ENCODE results near the gene GREB1.

GREB1 gene

DNA sequence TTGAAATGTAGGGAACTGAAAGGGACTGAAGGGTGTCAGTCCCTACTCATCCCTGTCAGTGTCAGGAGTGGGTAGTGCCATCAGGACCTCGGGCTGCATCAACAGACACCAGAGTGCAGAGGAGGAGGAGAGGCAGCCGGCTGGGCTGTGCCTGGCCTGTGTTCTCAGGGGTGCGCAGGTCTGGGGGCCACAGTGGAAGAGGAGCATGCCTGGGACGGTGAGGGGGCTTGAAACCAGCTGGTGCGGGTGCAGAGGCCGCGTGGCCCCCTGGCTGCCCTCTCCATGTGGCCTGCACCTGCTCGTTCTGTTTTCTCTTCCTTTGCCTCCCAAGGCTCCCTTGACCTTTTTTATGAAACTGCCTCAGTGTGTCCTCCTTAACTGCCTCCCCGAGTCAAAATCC lies 94.8 kb downstream of the GREB1 start:
- no peak overlapping the region for H3K9ac ChIP-seq (ENCODE audit: low read depth, low read length)
- H3K27me3 ChIP-seq (ENCODE audit: insufficient read depth, low read length): no peaks in the 10 kb centered on the region
- H3K9me3 ChIP-seq (ENCODE audit: insufficient read depth, low read depth, low read length): no peaks in the 10 kb centered on the region
- H3K36me3 ChIP-seq (ENCODE audit: insufficient read depth, low read depth, low read length): peaks cover 64% of the 10 kb centered on the region
- H3K4me3 ChIP-seq (ENCODE audit: low read length): no peak overlapping the region
- H3K4me1 ChIP-seq (ENCODE audit: insufficient read depth, low read length): no peaks in the 10 kb centered on the region
- no peak overlapping the region for H3K27ac ChIP-seq (ENCODE audit: low read length)

DNA sequence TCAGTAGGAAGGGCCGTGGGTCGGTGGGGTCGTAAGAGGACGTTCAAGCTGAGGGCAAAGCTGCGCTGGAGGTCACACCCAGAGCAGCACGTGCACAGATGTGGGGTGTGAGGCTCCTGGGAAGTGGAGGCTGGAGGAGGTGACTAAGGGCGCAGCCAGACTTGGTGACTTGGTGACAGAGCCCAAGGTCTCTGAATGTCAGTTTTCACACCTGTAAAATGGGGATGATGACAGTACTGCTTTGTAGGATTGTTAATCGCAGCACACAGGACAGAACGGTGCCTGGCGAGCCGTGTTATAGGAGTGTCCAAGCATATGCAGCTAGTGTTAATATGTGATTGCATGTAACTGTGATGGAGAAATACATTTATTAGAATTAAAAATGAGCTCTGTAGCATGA lies 95.4 kb downstream of the GREB1 start:
- Histone ChIP-seq H3K9ac (ENCODE audit: low read depth, low read length) (no peak overlapping the region), H3K4me1 (ENCODE audit: insufficient read depth, low read length) (no peaks in the 10 kb centered on the region), H3K27ac (ENCODE audit: low read length) (no peak overlapping the region), H3K27me3 (ENCODE audit: insufficient read depth, low read length) (no peaks in the 10 kb centered on the region), H3K36me3 (ENCODE audit: insufficient read depth, low read depth, low read length) (peaks cover 67% of the 10 kb centered on the region), H3K4me3 (ENCODE audit: low read length) (no peak overlapping the region), H3K9me3 (ENCODE audit: insufficient read depth, low read depth, low read length) (no peaks in the 10 kb centered on the region)

DNA sequence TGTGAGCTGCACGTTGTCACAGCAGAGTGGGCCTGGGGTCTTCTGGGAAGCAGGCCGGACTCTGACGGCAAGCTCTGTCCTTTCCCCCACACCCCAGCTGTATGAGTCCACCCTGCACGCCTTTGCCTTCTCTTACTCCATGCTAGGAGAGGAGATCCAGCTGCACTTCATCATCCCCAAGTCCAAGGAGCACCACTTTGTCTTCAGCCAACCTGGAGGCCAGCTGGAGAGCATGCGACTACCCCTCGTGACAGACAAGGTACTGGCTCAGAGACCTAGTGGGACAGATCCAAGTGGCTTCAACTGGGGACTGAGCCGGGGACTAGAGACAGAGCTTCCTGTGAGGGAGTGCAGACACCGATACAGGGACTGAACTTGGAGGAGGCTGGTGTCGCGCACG lies 96.0 kb downstream of the GREB1 start:
- Histone ChIP-seq H3K27ac (ENCODE audit: low read length) (no peak overlapping the region), H3K36me3 (ENCODE audit: insufficient read depth, low read depth, low read length) (peaks cover 69% of the 10 kb centered on the region)

DNA sequence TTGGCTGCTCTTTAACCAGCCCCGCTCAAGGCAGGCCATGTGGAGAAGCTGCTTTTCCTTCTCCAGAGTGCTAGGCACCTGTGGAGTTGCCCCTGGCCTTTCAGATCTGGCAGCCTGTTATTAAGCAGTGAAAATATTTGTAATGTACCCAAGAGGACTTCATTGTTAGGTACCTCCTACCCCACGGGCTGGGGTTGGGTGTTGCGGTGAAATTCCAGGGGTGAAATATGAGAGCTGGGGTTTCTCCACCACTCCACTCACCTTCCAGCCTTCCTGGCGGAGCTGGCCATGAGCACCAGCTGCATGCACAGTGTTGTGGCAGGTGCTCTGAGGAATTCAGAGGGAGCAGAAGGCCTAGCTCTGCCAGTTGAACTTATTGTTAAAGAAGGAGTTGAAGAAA lies 97.0 kb downstream of the GREB1 start:
- Histone ChIP-seq H3K9me3 (ENCODE audit: insufficient read depth, low read depth, low read length) (no peaks in the 10 kb centered on the region), H3K27ac (ENCODE audit: low read length) (no peak overlapping the region), H3K9ac (ENCODE audit: low read depth, low read length) (no peak overlapping the region), H3K36me3 (ENCODE audit: insufficient read depth, low read depth, low read length) (peaks cover 63% of the 10 kb centered on the region), H3K27me3 (ENCODE audit: insufficient read depth, low read length) (no peaks in the 10 kb centered on the region), H3K4me3 (ENCODE audit: low read length) (no peak overlapping the region), H3K4me1 (ENCODE audit: insufficient read depth, low read length) (no peaks in the 10 kb centered on the region)

More for the DNA sequence above, 96.0 kb downstream of the GREB1 start:
- H3K4me3 ChIP-seq (ENCODE audit: low read length): no peak overlapping the region
- H3K27me3 ChIP-seq (ENCODE audit: insufficient read depth, low read length): no peaks in the 10 kb centered on the region
- H3K4me1 ChIP-seq (ENCODE audit: insufficient read depth, low read length): no peaks in the 10 kb centered on the region
- H3K9ac ChIP-seq (ENCODE audit: low read depth, low read length): no peak overlapping the region
- H3K9me3 ChIP-seq (ENCODE audit: insufficient read depth, low read depth, low read length): no peaks in the 10 kb centered on the region

DNA sequence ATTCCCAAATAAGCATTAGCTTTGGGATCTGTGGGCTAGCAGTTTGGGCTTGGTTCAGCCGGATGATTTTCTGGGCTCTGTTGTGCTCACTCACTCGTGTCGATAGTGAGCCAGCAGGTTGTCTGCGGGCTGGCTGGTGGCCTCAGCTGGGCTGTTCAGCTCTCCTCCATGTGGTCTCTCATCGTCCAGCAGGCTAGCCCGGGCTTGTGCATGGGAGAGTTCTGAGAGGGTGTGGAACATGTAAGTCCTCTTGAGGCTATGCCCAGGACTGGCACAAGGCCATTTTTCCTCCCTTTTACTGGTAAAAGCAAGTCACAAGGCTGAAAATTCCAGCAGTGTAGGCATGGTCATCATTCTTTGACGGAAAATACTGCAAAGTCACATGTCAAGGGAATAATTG lies 97.6 kb downstream of the GREB1 start:
- H3K9ac ChIP-seq (ENCODE audit: low read depth, low read length): no peak overlapping the region; the same call in 1 of the 2 replicates
- H3K27ac ChIP-seq (ENCODE audit: low read length): no peak overlapping the region
- H3K4me3 ChIP-seq (ENCODE audit: low read length): no peak overlapping the region
- H3K4me1 ChIP-seq (ENCODE audit: insufficient read depth, low read length): no peaks in the 10 kb centered on the region
- H3K36me3 ChIP-seq (ENCODE audit: insufficient read depth, low read depth, low read length): peaks cover 57% of the 10 kb centered on the region
- H3K27me3 ChIP-seq (ENCODE audit: insufficient read depth, low read length): no peaks in the 10 kb centered on the region
- H3K9me3 ChIP-seq (ENCODE audit: insufficient read depth, low read depth, low read length): no peaks in the 10 kb centered on the region

DNA sequence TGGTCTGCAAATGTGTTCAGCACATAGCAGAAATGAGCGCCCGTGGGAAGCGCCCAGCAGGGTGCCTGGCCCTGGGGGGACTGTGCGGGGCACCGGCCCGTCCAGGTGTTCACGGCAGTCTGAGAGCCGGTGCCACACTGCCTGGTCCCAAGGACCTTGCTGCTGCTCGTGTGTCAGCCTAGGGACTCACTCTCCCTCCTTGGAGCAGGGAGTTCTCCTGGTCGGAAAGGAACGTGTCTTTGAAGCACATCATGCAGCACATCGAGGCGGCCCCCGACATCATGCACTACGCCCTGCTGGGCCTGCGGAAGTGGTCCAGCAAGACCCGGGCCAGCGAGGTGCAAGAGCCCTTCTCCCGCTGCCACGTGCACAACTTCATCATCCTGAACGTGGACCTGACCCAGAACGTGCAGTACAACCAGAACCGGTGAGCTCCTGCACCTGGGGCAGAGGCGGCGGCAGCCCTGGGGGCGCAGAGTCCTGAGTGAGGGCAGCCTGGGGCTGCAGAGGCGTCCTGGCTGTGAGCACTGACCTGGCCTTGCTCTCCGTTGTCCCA lies 100.2 kb downstream of the GREB1 start:
- H3K36me3 ChIP-seq (ENCODE audit: insufficient read depth, low read depth, low read length): peaks cover 55% of the 10 kb centered on the region
- no peak overlapping the region for H3K4me3 ChIP-seq (ENCODE audit: low read length)
- H3K27ac ChIP-seq (ENCODE audit: low read length): no peak overlapping the region
- no peaks in the 10 kb centered on the region for H3K9me3 ChIP-seq (ENCODE audit: insufficient read depth, low read depth, low read length)
- no peaks in the 10 kb centered on the region for H3K4me1 ChIP-seq (ENCODE audit: insufficient read depth, low read length)
- no peaks in the 10 kb centered on the region for H3K27me3 ChIP-seq (ENCODE audit: insufficient read depth, low read length)
- no peak overlapping the region for H3K9ac ChIP-seq (ENCODE audit: low read depth, low read length)

DNA sequence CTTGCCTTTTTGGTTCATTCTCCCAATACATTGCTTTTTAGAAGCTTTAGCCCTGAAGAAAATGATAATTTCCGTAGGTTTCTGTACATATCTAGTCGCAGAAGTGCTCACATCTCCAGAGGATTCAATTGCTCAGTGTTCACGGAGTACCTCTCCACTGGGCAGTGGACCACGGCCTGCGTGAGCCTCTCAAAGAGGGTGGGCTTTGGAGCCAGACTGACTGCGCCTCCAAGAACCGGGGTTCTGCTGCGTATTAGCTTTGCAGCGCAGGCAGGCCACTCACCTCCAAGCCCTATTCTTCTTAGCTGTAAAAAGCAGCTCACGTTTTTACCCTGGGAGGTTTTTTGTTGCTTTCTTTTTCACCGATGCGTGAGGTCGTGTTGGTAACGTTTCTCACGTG lies 100.7 kb downstream of the GREB1 start:
- Histone ChIP-seq H3K4me3 (ENCODE audit: low read length) (no peak overlapping the region), H3K9me3 (ENCODE audit: insufficient read depth, low read depth, low read length) (no peaks in the 10 kb centered on the region), H3K27me3 (ENCODE audit: insufficient read depth, low read length) (no peaks in the 10 kb centered on the region), H3K4me1 (ENCODE audit: insufficient read depth, low read length) (no peaks in the 10 kb centered on the region), H3K36me3 (ENCODE audit: insufficient read depth, low read depth, low read length) (peaks cover 59% of the 10 kb centered on the region), H3K9ac (ENCODE audit: low read depth, low read length) (no peak overlapping the region), H3K27ac (ENCODE audit: low read length) (no peak overlapping the region)

DNA sequence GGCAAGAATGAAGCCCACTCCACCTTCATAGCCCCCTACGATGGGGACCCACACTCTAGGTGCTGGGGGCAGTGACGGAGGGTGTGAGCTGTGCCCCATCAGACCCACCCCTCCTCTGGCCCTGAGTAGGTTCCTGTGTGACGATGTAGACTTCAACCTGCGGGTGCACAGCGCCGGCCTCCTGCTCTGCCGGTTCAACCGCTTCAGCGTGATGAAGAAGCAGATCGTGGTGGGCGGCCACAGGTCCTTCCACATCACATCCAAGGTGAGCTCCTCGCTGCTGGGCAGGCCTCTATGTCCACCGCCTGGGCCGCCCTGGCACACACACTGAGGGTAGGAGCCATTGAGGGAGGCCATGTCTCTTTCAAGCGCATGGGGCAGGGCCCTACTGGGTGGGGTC lies 101.3 kb downstream of the GREB1 start:
- no peak overlapping the region for H3K9ac ChIP-seq (ENCODE audit: low read depth, low read length)
- H3K27ac ChIP-seq (ENCODE audit: low read length): no peak overlapping the region
- no peak overlapping the region for H3K4me3 ChIP-seq (ENCODE audit: low read length)
- no peaks in the 10 kb centered on the region for H3K9me3 ChIP-seq (ENCODE audit: insufficient read depth, low read depth, low read length)
- no peaks in the 10 kb centered on the region for H3K4me1 ChIP-seq (ENCODE audit: insufficient read depth, low read length)
- peaks cover 53% of the 10 kb centered on the region for H3K36me3 ChIP-seq (ENCODE audit: insufficient read depth, low read depth, low read length)
- no peaks in the 10 kb centered on the region for H3K27me3 ChIP-seq (ENCODE audit: insufficient read depth, low read length)

DNA sequence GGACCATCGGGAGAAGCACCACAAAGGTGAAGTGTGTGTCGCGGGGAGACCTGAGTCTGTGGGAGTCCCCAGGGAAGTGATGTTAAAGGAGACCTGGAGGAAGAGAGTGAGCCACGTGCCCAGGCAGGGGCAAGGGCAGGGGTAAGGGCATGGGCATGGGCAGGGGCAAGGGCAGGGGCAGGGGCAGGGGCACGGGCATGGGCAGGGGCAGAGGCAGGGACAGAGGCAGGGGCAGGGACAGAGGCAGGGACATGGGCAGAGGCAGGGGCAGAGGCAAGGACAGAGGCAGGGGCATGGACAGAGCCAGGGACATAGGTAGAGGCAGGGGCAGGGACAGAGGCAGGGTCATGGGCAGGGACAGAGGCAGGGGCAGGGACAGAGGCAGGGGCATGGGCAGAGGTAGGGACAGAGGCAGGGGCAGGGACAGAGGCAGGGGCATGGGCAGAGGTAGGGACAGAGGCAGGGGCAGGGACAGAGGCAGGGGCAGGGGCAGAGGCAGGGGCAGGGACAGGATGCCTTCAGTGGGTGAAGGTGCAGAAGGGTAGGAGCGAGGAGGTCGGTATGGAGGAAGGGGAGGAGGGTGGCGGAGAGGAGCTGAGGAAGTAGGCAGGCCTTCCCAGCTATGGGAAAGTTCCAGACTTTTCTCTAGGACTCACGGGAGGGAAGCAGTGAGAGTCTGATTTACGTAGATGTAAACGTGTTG lies 102.9 kb downstream of the GREB1 start:
- Histone ChIP-seq H3K9me3 (ENCODE audit: insufficient read depth, low read depth, low read length) (no peaks in the 10 kb centered on the region), H3K36me3 (ENCODE audit: insufficient read depth, low read depth, low read length) (peaks cover 56% of the 10 kb centered on the region), H3K27me3 (ENCODE audit: insufficient read depth, low read length) (no peaks in the 10 kb centered on the region), H3K27ac (ENCODE audit: low read length) (no peak overlapping the region), H3K4me3 (ENCODE audit: low read length) (no peak overlapping the region), H3K4me1 (ENCODE audit: insufficient read depth, low read length) (no peaks in the 10 kb centered on the region), H3K9ac (ENCODE audit: low read depth, low read length) (no peak overlapping the region)

DNA sequence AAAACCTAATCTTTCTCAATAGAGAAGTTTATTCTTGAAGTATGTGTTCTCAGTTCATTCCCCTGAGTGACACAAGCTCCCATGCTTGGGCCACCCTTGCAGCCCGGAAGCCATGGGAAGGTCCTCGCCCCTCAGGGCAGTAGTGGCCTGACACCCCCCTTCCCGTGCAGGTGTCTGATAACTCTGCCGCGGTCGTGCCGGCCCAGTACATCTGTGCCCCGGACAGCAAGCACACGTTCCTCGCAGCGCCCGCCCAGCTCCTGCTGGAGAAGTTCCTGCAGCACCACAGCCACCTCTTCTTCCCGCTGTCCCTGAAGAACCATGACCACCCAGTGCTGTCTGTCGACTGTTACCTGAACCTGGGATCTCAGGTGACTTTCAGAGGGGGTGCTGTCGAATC lies 103.7 kb downstream of the GREB1 start:
- Histone ChIP-seq H3K27ac (ENCODE audit: low read length) (no peak overlapping the region), H3K4me1 (ENCODE audit: insufficient read depth, low read length) (no peaks in the 10 kb centered on the region), H3K4me3 (ENCODE audit: low read length) (no peak overlapping the region), H3K9ac (ENCODE audit: low read depth, low read length) (no peak overlapping the region), H3K9me3 (ENCODE audit: insufficient read depth, low read depth, low read length) (no peaks in the 10 kb centered on the region), H3K36me3 (ENCODE audit: insufficient read depth, low read depth, low read length) (peaks cover 48% of the 10 kb centered on the region), H3K27me3 (ENCODE audit: insufficient read depth, low read length) (no peaks in the 10 kb centered on the region)

DNA sequence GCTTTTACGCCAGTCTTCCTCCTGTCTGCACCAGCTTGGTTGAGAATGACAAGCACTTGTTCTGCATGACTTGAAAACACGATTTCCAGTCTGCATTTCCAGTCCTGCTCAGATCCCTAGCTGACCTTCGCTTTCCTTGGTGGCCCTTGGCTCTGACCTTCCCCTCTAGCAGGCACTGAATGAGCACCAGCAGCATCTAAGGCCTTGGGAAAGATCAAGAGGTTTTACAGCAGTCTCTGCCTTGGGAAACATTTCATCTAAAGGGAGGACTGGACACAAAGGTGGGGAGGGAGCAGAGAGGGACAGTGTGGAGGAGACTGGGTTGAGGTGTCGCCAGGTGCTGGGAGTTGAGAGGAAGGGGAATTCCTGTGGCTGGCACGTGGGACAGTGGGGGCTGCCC lies 105.7 kb downstream of the GREB1 start:
- Histone ChIP-seq H3K27ac (ENCODE audit: low read length) (no peak overlapping the region), H3K4me1 (ENCODE audit: insufficient read depth, low read length) (no peaks in the 10 kb centered on the region), H3K4me3 (ENCODE audit: low read length) (no peak overlapping the region), H3K9me3 (ENCODE audit: insufficient read depth, low read depth, low read length) (no peaks in the 10 kb centered on the region), H3K36me3 (ENCODE audit: insufficient read depth, low read depth, low read length) (peaks cover 46% of the 10 kb centered on the region), H3K9ac (ENCODE audit: low read depth, low read length) (no peak overlapping the region), H3K27me3 (ENCODE audit: insufficient read depth, low read length) (no peaks in the 10 kb centered on the region)

DNA sequence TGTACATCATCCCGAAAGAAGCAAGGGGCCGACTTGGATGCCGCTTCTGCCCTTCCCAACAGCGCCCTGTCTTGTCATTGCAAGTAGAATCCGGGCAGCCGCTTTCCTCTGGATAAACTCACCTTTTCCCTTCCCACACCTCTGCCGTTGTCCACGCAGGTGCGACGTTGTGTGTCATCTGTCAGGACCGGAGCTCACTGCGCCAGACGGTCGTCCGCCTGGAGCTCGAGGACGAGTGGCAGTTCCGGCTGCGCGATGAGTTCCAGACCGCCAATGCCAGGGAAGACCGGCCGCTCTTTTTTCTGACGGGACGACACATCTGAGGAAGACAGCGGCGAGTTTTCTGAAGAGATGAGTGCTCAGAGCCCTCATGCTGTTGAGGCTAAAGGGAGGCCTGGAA lies 106.3 kb downstream of the GREB1 start:
- Histone ChIP-seq H3K4me1 (ENCODE audit: insufficient read depth, low read length) (no peaks in the 10 kb centered on the region), H3K36me3 (ENCODE audit: insufficient read depth, low read depth, low read length) (peaks cover 40% of the 10 kb centered on the region; the same call in 1 of the 2 replicates), H3K9me3 (ENCODE audit: insufficient read depth, low read depth, low read length) (no peaks in the 10 kb centered on the region), H3K4me3 (ENCODE audit: low read length) (no peak overlapping the region), H3K9ac (ENCODE audit: low read depth, low read length) (no peak overlapping the region), H3K27me3 (ENCODE audit: insufficient read depth, low read length) (no peaks in the 10 kb centered on the region), H3K27ac (ENCODE audit: low read length) (no peak overlapping the region)

All from iPS-20b (cell line).